Progenitor cell of endocrine pancreas (in vitro differentiated cells): ENCODE results near the gene ABCC3. TPM values are rescaled to one million over a fixed set of nuclear protein-coding genes. Genes with fewer than 3 reads are reported as not detected.
A peak's percentile ranks its signal among the peaks of the same experiment; 100 is the strongest.

Experiments used
- DNase-seq: peaks from one replicate; pipeline ENCODE4 v3.0.0; 2021; ENCODE audit warnings: low spot score; ENCODE audit not compliant: unreplicated experiment
- H3K27ac Mint-ChIP-seq: 2 replicates; pipeline ENCODE4 v1.8.0; 2021; ENCODE audit warnings: mild to moderate bottlenecking, moderate library complexity, mixed read lengths
- H3K27me3 Mint-ChIP-seq: 2 replicates; pipeline ENCODE4 v1.8.0; 2021; ENCODE audit warnings: mixed read lengths
- H3K36me3 Mint-ChIP-seq: 2 replicates; pipeline ENCODE4 v1.8.0; 2022; ENCODE audit warnings: mixed read lengths; ENCODE audit not compliant: insufficient read depth
- H3K4me1 Mint-ChIP-seq: 2 replicates; pipeline ENCODE4 v1.8.0; 2021; ENCODE audit warnings: low read depth, mixed read lengths
- H3K4me3 Mint-ChIP-seq: 2 replicates; pipeline ENCODE4 v1.8.0; 2021; ENCODE audit warnings: low read depth, mild to moderate bottlenecking, moderate library complexity, mixed read lengths
- H3K9me3 Mint-ChIP-seq: 2 replicates; pipeline ENCODE4 v1.8.0; 2021; ENCODE audit warnings: low read depth, mixed read lengths
- total RNA-seq: library from RNA; stranded (reverse); gene quantifications from 2 replicates; pipeline ENCODE4 v1.2.1, GENCODE V29; 2021
- TF ChIP-seq, protein P1 (sequence below): fragments of 200-600 bp; sonication (generic); IDR thresholded peaks from one replicate; pipeline ENCODE4 v1.5.0; 2021; ENCODE audit warnings: antibody characterized with exemption, mild to moderate bottlenecking; ENCODE audit not compliant: unreplicated experiment

ABCC3 gene
- total RNA-seq, 1 donor from 2014 or later: 1.6 TPM

- Mint-ChIP-seq H3K27me3 (peaks cover 4% of the 10 kb centered on the region), H3K4me3 (no peak overlapping the region), H3K27ac (peak overlapping the region; percentile 37), H3K9me3 (no peaks in the 10 kb centered on the region), H3K36me3 (no peaks in the 10 kb centered on the region), H3K4me1 (peaks cover 18% of the 10 kb centered on the region)
- DNase-seq: no peak
- TF ChIP-seq, protein P1, sequence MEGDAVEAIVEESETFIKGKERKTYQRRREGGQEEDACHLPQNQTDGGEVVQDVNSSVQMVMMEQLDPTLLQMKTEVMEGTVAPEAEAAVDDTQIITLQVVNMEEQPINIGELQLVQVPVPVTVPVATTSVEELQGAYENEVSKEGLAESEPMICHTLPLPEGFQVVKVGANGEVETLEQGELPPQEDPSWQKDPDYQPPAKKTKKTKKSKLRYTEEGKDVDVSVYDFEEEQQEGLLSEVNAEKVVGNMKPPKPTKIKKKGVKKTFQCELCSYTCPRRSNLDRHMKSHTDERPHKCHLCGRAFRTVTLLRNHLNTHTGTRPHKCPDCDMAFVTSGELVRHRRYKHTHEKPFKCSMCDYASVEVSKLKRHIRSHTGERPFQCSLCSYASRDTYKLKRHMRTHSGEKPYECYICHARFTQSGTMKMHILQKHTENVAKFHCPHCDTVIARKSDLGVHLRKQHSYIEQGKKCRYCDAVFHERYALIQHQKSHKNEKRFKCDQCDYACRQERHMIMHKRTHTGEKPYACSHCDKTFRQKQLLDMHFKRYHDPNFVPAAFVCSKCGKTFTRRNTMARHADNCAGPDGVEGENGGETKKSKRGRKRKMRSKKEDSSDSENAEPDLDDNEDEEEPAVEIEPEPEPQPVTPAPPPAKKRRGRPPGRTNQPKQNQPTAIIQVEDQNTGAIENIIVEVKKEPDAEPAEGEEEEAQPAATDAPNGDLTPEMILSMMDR: no peak
Observed at GRCh38 chr17:50594128-50594823, 40.4 kb upstream of the ABCC3 start.

- TF ChIP-seq, protein P1: no peak
- H3K4me3 Mint-ChIP-seq: no peak overlapping the region
- peaks cover 17% of the 10 kb centered on the region for H3K4me1 Mint-ChIP-seq
- peaks cover 4% of the 10 kb centered on the region for H3K27me3 Mint-ChIP-seq
- H3K27ac Mint-ChIP-seq: no peak overlapping the region
- no peaks in the 10 kb centered on the region for H3K36me3 Mint-ChIP-seq
- no peak for DNase-seq
- no peaks in the 10 kb centered on the region for H3K9me3 Mint-ChIP-seq
Observed at GRCh38 chr17:50594892-50595291, 39.8 kb upstream of the ABCC3 start.

- DNase-seq: no peak
- H3K4me3 Mint-ChIP-seq: no peak overlapping the region
- no peaks in the 10 kb centered on the region for H3K36me3 Mint-ChIP-seq
- no peaks in the 10 kb centered on the region for H3K9me3 Mint-ChIP-seq
- no peak overlapping the region for H3K27ac Mint-ChIP-seq
- peaks cover 4% of the 10 kb centered on the region for H3K27me3 Mint-ChIP-seq
- TF ChIP-seq, protein P1: peak; percentile 50
- H3K4me1 Mint-ChIP-seq: peaks cover 17% of the 10 kb centered on the region
Observed at GRCh38 chr17:50596191-50597037, 38.3 kb upstream of the ABCC3 start.

GRCh38 chr17:50598487-50598886 is 36.2 kb upstream of the ABCC3 start:
- Mint-ChIP-seq H3K4me3 (no peak overlapping the region), H3K27ac (no peak overlapping the region), H3K27me3 (peaks cover 16% of the 10 kb centered on the region), H3K9me3 (no peaks in the 10 kb centered on the region), H3K36me3 (no peaks in the 10 kb centered on the region), H3K4me1 (peaks cover 12% of the 10 kb centered on the region)
- no peak for DNase-seq
- TF ChIP-seq, protein P1: no peak

GRCh38 chr17:50599606-50600005 is 35.1 kb upstream of the ABCC3 start:
- Mint-ChIP-seq H3K27me3 (peaks cover 19% of the 10 kb centered on the region), H3K4me1 (peaks cover 7% of the 10 kb centered on the region), H3K27ac (no peak overlapping the region), H3K4me3 (no peak overlapping the region), H3K9me3 (no peaks in the 10 kb centered on the region), H3K36me3 (no peaks in the 10 kb centered on the region)
- TF ChIP-seq, protein P1: no peak
- DNase-seq: no peak
